NCI-H526 (cell line): ENCODE data around the gene RGL4.
"Not testable (repeated sequence)": the region's sequence is repeated elsewhere in the genome, so short reads cannot be mapped to it uniquely, and the experiment has no call there.

Experiments used
- DNase-seq, 2 experiments: peaks; one replicate each; lab custom pipeline; 2025; lab: John Stamatoyannopoulos, UW

Gene RGL4, protein sequence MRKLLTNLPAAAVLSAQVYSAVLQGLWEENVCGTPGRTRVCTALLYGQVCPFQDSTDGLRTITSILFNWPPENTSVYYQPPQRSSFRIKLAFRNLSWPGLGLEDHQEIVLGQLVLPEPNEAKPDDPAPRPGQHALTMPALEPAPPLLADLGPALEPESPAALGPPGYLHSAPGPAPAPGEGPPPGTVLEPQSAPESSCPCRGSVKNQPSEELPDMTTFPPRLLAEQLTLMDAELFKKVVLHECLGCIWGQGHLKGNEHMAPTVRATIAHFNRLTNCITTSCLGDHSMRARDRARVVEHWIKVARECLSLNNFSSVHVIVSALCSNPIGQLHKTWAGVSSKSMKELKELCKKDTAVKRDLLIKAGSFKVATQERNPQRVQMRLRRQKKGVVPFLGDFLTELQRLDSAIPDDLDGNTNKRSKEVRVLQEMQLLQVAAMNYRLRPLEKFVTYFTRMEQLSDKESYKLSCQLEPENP

DNA sequence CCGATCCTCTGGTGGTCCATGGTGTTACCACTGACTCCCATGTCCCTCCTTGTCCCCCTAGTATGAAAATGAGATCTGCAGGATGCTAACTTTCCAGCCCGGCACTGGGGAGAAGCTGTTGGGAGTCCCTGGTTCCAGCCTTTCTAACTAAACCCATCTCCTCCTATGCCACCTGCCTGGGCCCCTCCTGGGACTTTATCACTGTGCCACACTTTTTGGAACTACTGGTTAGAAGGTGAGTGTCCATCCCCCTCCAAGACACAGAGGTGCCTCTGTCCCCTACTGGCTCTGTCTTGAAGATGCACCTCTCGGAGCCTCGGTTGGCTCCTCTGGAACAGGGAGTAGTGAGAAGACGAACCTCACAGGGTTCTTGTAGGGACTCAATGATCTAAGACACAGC lies at the start of gene RGL4:
TSS of gene RGL4 (plus strand) at position 301 of the 400 bp plus-strand sequence. CDS start 1,018 bp downstream, outside the sequence.
- DNase-seq, result no peak

DNA sequence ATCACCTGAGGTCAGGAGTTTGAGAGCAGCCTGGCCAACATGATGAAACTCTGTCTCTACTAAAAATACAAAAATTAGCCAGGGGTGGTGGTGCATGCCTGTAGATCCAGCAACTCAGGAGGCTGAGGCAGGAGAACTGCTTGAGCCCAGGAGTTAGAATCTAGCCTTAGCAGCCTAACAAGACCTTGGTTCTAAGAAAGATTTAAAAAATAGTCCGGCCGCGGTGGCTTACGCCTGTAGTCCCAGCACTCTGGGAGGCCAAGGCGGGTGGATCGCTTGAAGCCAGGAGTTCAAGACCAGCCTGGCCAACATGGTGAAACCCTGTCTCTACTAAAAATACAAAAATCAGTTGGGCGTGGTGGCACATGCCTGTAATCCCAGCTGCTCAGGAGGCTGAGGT lies 44.3 kb upstream of the RGL4 start:
- DNase-seq, result not testable (repeated sequence)

DNA sequence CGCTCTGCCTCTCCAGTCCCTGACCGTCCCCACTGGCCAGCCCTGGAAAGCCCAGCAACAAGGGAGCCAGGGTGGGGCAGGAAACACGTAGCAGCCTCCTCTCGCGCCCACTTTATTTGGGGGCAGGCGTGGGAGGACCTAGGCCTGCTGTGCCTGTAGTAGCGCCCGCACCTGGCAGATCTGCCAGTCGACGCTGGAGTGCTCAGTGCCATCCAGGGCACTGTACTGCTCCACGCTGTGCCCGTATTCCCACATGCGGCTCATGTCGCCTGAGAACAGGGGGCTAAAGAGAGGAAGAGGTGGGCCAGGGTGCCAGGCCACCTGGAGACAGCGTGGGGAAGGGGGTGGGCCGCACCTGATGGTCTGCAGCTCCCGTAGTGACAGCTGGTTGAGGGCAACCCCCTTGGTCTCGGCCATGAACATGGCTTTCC lies 41.7 kb upstream of the RGL4 start:
- DNase-seq, result no peak

DNA sequence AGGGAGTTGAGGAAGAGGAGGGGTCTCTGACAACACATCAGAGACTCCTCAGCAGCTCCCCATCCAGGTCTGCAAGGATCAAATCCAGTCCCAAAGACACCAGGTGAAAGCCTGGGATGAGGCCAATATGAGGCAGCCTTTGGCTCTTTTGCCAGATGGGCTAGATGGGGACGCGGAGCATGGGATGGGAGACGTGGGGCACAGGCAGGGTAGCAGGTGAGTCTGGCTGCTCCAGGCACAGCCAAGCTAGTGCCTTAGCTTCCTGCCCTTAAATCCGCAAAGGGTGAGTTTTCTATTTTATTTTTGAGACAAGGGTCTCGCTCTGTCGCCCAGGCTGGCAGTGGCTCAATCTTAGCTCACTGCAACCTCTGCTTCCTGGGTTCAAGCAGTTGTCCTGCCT lies 39.1 kb upstream of the RGL4 start:
- no peak for DNase-seq

DNA sequence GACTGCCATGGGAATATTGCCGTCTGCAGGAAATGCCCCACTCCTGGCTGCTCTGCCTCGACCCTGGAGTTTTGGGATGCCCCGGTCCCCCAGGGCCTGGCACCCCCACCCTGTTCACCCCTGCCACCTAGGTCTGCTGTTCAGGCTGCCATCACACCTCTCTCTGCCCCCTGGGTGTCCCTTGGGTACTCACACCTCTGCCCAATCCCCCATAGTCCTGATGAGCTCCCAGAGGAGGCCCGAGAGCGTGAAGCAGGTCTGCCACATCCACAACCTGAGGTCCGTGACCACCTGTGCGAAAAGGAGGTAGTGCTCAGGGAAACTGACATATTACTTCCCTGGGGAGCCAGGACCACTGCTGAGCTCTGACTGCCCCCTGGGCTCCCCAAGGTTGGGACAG lies 38.5 kb upstream of the RGL4 start:
- no peak for DNase-seq

DNA sequence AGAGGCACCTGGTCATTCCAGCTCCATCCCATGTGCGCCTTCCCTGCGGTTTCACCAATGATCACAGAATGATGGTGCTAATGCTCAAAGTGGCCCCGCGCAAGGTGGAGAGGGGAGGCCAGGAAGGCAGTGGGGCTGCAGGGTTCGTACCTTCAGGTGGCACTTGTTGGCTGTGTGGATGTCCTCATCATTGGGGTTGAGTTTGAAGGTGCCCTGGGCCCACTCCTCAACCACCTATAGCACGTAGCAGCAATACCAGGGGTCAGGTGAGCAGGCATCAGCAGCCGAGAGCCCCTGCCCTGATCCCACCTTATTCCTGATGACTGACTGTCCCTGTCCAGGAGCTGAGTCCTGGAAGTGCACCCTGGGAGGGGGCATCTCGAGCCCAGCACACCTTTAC lies 38.1 kb upstream of the RGL4 start:
- DNase-seq, result no peak

DNA sequence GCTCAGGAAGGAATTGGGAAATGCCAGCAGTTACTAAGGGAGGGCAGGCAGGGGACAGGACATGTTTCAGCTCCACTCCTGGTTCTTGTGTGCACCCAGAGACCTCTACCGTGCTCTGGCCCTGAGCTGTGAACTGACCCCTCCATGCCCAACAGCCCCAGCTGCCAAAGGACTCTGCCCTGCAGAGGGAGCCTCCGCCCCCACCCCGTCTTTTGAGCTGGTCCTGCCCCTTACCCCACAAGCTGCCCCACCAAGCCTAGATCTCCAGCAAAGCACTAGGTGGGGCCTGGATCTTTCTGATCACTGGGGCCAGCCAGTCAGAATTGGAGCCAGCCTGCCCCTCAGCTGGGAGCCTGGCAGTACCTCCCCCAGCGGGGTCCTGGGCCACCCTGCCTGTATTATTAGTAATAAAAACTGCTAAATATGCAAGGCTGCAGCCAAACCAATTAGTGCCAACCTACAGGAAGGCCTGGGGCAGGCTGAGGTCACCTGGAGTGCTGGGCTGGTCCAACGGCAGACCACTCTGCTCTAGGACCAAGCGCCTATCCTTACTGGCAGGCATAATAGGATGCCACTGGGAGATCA lies 34.8 kb upstream of the RGL4 start:
- DNase-seq, result no peak

DNA sequence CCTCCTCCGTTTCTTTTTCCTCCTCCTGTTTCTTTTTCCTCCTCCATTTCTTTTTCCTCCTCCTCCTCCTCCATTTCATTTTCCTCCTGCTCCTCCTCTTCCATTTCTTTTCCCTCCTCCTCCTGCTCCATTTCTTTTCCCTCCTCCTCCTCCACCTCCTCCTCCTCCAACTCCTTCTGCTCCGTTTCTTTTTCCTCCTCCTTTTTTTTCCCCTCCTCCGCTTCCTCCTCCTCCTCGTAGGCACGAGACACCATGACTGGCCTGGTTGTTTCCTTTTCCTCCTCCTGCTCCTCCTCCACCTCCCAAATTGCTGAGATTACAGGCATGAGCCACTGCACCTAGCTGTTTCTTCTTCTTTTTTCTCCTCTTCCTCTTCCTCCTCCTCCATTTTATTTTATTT lies 33.1 kb upstream of the RGL4 start:
- DNase-seq, result no peak

DNA sequence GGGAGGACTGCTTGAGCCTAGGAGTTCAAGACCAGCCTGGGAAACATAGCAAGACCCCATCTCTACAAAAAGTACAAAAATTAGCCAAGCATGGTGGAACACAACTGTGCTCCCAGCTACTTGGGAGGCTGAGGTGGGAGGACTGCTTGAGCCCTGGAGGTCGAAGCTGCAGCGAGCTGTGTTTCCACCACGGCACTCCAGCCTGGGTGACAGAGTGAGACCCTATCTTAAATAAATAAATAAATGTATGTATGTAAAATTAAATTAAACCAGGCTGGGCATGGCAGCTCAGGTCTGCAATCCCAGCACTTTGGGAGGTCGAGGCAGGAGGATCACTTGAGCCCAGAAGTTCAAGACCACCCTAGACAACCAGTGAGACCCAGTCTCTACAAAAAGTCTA lies 30.4 kb upstream of the RGL4 start:
- not testable (repeated sequence) for DNase-seq

DNA sequence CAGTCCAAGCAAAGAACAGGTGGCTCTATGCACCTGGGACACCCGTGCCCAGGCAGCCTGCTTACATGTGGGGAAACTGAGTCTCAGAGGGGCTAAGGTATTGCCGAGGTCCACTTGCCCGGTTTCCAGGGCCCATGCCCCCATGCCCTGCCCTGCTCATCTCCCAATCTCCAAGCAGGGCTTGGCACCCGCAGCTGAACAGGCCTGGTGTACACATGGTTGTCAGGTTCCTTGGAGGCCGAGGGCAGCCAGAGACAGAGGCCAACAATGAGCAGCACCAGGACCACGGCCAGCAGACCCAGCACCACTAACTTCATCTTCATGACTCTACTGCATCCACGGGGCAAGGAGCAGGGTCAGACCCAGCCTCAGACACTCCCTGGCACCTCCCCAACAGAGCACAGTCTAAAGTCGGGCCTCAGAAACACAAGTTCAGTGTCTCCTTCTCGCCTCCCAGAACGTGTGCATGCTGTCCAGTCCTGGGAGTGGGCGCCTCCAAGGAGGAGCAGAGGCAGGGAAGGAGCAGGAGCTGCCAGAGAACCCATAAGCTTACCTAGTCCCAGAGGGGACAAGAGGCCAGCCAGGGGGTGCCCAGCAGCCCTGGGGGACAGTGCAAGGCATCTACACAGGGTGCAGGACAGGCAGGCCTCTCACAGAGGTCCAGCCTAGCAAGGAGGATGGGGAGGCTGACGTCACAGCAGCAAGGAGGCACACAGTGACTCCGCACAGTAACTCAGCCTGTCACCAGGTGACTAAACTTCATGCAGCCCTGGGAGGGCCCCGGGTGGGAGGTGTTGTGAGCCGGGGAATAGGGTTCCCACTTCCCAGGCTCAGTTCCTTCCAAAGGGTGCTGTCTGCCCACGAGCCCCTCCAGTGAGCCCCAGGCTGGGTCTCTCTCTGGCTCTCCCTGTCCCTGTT lies 20.2 kb upstream of the RGL4 start:
- no peak for DNase-seq

DNA sequence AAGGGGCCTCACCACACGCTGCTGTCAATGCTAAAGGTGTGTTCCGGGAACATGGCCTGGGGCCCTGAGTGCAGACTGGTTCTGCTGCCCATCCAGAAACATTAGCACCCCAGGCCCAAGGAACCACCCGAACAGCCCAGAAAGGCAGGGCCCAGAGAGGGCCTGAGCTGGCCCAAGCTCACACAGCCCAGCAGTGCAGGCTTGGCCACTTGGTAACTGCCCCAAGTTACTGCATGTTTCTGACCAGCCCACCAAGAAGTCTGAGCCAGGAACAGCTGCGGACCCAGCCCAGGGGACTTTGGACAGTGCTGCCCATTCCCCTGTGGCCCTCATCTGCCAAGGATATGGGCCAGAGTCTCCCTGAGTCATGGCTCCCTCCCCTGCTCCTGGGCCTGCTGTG lies 19.4 kb upstream of the RGL4 start:
- not testable (repeated sequence) for DNase-seq

DNA sequence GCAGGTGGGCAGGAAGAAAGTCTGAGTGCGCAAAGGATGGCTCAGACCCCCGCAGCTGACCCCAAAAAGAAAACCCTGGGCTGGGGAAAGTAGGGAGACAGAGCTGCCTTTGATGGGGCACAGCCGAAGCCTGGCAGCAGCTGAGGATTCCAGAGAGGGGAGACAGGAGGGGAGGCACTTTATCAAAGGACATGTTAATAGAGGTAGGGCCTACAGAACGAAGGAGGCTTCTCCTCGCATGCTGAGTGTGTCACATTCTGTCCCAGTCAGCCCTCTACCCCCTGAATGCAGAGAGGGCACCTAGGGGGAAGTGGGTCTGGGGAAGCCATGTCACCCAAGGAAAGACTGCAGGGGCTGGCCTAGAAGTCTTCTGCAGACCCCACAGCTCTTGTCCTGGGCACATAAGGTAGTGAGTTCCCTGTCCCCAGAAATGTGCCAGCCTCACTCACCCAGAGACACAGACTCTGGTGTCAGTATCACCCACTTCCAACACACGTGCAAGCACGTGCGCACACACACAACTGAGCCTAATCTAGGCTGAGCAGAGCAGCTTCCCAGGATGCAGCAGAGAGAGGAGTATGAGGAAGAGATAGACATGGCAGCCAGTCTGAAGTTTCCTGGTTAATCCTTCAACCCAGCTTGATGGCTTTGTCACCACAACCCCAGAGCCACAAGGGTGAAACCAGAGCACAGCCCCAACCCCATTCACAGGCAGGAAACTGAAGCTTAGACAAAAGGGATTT lies 18.3 kb upstream of the RGL4 start:
- not testable (repeated sequence) for DNase-seq

DNA sequence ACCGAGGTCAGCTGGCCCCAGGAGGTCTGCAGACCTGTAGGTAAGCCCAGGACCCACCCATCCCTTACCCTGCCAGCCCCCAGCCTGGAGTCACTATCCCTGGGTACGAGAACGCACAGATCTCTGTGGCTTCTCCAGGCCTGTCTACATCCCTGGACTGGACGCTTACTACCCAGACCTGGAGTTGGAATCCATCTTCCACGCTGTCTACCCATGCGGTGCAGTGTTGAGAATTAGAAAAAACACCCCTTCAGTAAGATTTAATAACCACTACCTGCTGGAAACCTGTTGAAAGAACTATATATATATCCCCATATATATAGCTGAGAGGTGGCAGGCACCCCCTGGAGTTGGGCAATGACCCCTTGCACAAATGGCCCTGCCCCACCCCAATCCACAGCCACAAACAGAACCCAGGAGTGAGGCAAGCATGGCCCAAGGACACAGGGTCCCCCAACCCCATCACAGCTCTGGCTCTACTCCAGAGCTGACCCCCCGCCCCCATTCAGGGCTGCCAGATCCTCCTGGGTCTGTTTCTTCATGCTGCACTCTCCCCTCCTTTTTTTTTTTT lies 17.7 kb upstream of the RGL4 start:
- no peak for DNase-seq

DNA sequence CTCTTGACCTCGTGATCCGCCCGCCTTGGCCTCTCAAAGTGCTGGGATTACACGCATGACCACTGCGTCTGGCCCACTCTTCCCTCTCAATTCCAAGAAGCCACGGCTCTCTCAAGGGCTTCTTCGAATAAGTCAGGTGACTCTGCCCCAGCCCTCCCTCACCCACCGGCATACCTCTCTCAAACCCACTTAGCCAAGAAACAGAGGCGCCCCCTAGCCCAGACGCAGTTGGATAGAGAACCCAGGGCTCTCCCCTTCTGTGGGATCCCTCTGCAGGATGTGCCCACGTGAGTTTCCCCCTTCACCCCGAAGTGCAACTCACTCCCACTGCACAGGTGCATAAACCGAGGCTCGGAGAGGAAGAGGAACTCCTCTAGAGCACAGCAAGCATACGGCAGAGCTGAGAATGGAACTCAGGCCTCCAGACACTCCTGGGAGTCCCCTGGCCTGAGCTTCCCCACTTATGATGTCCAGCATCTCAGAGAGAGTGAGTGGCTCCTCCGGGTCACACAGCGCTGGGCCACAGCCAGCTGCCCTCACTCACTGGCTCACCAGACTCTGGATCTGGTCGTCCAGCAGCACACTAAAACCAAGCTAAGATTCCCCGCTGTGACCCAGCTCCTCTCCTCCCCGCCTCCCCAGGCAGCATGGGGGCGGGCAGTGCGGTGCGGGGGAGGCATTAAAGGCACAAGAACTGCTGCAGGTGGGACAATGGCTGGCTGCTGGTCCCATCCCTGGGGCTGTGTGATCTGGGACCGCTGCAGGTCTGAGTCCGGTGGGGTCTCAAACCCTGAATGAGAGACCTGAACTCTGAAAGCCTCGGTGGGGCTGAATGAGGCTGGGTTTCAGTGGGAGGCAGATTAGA lies 16.8 kb upstream of the RGL4 start:
- no peak for DNase-seq

DNA sequence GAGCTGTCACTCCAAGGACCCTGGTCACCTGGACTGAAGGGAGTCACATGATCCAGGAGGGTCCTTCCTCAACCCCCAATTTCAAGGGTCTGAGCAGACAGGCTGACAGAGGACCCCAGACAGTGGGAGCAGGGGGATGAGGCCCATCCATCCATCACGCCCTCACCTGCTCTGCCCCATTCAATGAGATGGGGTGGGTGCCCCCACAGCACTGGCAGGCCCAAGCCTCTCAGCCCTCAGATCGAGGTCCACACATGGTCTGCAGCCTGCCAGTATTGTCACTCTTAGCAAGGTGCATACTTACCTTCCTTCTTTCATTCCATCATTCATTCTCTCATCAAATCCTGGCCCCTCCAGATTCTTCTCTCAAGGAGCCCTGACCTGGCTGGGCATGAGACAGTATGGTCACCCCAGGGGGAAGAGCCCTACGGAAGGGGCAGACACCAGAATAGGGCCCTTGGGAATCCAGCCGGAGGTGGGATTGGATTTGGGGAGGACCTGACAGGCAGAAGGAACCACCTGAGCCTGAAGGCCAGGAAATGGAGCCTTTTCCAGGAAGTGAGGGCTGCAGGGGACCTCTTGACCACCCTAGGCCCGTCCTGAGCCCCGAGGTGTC lies 15.8 kb upstream of the RGL4 start:
- not testable (repeated sequence) for DNase-seq

DNA sequence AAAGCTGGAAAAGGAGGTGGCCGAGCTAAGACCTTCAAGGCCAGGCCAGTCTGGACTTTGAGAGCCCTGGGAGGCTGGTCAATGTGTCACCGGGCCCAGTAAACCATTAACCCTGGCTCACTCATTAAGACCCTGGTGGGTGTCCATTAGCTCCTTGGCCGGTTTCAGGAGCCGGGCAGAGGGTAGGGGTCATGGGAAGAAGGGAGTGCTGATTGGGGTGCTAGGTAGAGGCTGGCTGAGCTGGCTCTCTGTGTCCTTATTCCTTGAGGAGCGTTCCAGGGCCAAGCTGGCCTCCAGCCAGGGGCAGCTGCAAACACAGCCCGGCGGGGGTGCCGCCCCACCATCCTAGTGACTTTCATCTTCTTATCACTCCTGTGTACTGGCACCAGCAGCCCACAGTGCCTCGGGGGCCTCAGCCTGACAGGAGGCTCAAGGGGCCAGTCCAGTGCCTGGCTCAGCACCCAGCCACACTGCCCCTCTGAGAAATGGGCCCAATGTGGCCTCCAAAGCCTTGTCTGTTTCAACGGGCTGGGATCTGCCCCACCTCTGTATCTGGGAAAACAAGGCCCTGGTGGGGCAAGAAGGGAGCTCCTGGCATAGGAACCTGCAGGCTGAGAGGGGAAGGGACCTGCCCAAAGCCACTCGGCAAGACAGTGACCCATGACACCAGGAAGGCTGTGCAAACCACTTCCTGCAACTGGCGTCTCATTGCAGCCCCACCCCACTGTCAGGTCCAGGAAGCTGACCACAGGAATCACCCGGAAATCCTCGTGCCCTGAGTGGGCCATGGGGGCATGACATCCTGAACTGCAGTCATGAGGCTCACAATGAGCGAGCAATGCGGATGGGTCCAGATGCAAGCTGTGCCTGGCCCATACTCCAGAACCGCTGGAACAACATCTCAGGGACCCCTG lies 15.1 kb upstream of the RGL4 start:
- DNase-seq, result no peak

DNA sequence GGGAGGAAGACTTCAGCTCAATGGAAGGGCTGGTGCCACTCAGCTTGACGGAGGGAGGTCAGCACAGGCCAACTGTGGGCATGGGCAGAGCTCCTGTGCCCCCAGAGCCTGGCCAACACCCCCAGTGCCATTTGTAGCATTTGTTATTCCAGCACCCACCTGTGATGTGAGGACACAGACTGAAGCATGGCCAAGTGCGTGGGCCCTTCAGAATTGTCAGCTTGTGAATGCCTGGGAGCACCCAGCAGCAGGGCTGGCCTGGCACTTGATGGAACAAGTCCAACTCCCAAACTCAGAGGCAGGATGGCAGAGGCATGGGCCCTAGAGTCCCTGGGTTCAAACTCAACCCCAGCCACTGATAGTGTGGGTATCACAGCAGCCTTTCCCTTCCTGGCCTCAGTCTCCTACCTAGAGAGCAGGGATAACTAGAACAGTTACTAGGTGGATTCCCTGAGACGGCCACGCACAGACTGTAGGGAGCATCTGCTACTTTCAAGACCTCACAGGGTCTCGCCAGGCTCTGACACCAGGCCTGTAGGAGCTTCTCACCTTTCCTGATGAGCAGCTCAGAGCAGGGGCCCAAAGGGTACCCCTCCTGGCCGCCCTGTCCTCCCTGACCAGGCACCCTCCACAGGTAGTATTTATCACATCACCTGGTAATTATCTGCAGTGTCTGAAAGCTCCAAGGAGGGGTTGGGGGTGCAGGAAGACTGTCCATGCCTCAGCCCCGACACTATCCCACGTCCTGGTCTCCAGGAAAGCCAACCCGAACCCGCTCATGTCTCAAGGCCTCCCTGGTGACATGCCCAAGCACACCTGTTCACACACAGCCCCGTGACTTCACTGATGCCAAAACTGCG lies 13.7 kb upstream of the RGL4 start:
- DNase-seq, result not testable (repeated sequence)

DNA sequence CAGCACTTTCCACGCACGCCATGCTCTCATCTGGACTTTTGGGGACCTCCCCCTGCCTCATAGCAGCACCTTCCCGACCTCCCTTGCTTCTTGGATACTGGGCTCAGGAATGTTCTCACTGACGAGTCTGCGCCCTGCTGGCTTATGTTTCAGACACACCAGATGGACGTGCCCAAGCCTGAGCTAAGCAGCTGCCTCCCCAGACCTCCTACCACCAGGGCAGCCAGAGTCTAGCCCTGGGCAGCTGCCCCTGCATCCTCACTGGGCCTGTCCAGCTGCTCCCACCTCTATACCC lies 13.2 kb upstream of the RGL4 start:
- DNase-seq, result no peak
